Adrenal gland (tissue), 12 donors: Measurements from ENCODE around the gene TTF1. TPM values are rescaled to one million over a fixed set of nuclear protein-coding genes. Genes with fewer than 3 reads are reported as not detected.

Source experiments
- DNase-seq, 7 donors: peaks; one replicate each; pipeline ENCODE4 v3.0.0-alpha.2; 2019 to 2020
- H3K27ac ChIP-seq, 5 donors: fragments of 200-600 bp; sonication (generic) in 4 of 5; 1 replicate in 3 of 5; 2 replicates in 2 of 5; pipeline versions ENCODE4 v1.5.1 to v1.8.0; 2016 to 2020; ENCODE audit warnings: mild to moderate bottlenecking in 1 of 5
- H3K27me3 ChIP-seq: fragments of 200-600 bp; 2 replicates; pipeline ENCODE4 v1.8.0; 2021
- H3K36me3 ChIP-seq, 2 donors: fragments of 200-600 bp; replicated peaks in 1 of 2; 1 replicate in 1 of 2; 2 replicates in 1 of 2; pipeline versions ENCODE4 v1.5.1 to v1.8.0; 2018 to 2022
- H3K4me1 ChIP-seq, 2 donors: fragments of 200-600 bp; replicated peaks in 1 of 2; 1 replicate in 1 of 2; 2 replicates in 1 of 2; pipeline versions ENCODE4 v1.5.1 to v1.8.0; 2018 to 2021
- H3K4me3 ChIP-seq, 4 donors: fragments of 200-600 bp; sonication (generic) in 3 of 4; one replicate each; pipeline ENCODE4 v1.5.1; 2016 to 2018
- H3K9me3 ChIP-seq, 3 donors: fragments of 200-600 bp; sonication (generic) in 1 of 3; replicated peaks in 1 of 3; 1 replicate in 2 of 3; 2 replicates in 1 of 3; pipeline versions ENCODE4 v1.5.1 to v1.8.0; 2016 to 2021
- POLR2A ChIP-seq, 2 donors: fragments of 450-650 bp; IDR thresholded peaks; one replicate each; pipeline ENCODE4 v1.6.1; 2017; ENCODE audit warnings: antibody characterized with exemption in 2 of 2, mild to moderate bottlenecking in 2 of 2, moderate library complexity in 1 of 2
- WGBS, 4 donors: extraction: QIAGEN DNeasy Blood & Tissue Kit in 2 of 4; methylation state at CpG; one replicate each; pipeline versions ENCODE4 v1.1.5 to v1.1.7; 2013 to 2017; 5-methylcytosine and 5-hydroxymethylcytosine counted together
- intact Hi-C, 2 donors: fragments of 100-400 bp; cut with DNase I; formaldehyde crosslinking; loops; one replicate each; pipeline versions ENCODE4 v1.14.1 to v1.15.0; 2022 to 2023
- polyA plus RNA-seq, 3 donors: library from polyadenylated mRNA; stranded (reverse); fragments of 200-250 nt in 2 of 3; fragments of 350-450 nt in 1 of 3; fragmentation: Illumina TruSeq in 1 of 3; extraction: RNeasy Lipid Tissue Mini Kit (QIAGEN cat#74804) in 1 of 3; gene quantifications; one replicate each; pipeline ENCODE4 v1.2.3, GENCODE V29; 2013 to 2014
- total RNA-seq, 9 donors: library from RNA; depleted of rRNA in 4 of 9; stranded (reverse); fragments of >200 nt in 4 of 9; fragments of 120-200 nt in 1 of 9; fragmentation: NEBNext Ultra II Directional in 1 of 9; extraction: Animal tissue kit (Norgen Biotek cat#: 25700) in 1 of 9; gene quantifications; one replicate each; pipeline versions ENCODE4 v1.1.0 to v1.2.4, GENCODE V29; 2013 to 2023
- TF ChIP-seq, protein P1 (sequence below), 6 experiments: fragments of 450-650 bp in 4 of 6; fragments of 200-600 bp in 2 of 6; sonication (generic) in 1 of 6; IDR thresholded peaks; 1 replicate in 5 of 6; 2 replicates in 1 of 6; pipeline versions ENCODE4 v1.5.1 to v1.8.0; 2016 to 2021; ENCODE audit warnings: antibody characterized with exemption in 6 of 6, mild to moderate bottlenecking in 2 of 6, moderate library complexity in 1 of 6
- donor health status: healthy with polysubstance abuse.
- donor health status: Bipolar disorder and iron deficiency.
- donor health status: DM: yes; HTN: yes; CAD: no.
- donor health status: DM: no; HTN: no; CAD: no.
- donor health status: DM: no; HTN: no; CAD: no.
- donor health status: DM: yes; HTN: yes; CAD: no.

TTF1 gene
- total and polyA plus RNA-seq, 12 donors = 6.9 to 18.7 (median 10.1) TPM

- Histone ChIP-seq H3K36me3 (peaks cover 0 to 15% of the 10 kb centered on the region in 2 donors), H3K4me1 (peaks cover 0 to 6% of the 10 kb centered on the region in 2 donors), H3K9me3 (no peaks in the 10 kb centered on the region), H3K4me3 (no peak overlapping the region), H3K27me3 (no peaks in the 10 kb centered on the region), H3K27ac (peak overlapping the region in 3 of 5 donors; percentile 25 to 76 (median 67))
- intact Hi-C loops = no loop called here
- 58 to 70% (median 65%) methylated on average over 14 of the region's 14 CpGs for WGBS, 4 donors
- TF ChIP-seq, protein P1, sequence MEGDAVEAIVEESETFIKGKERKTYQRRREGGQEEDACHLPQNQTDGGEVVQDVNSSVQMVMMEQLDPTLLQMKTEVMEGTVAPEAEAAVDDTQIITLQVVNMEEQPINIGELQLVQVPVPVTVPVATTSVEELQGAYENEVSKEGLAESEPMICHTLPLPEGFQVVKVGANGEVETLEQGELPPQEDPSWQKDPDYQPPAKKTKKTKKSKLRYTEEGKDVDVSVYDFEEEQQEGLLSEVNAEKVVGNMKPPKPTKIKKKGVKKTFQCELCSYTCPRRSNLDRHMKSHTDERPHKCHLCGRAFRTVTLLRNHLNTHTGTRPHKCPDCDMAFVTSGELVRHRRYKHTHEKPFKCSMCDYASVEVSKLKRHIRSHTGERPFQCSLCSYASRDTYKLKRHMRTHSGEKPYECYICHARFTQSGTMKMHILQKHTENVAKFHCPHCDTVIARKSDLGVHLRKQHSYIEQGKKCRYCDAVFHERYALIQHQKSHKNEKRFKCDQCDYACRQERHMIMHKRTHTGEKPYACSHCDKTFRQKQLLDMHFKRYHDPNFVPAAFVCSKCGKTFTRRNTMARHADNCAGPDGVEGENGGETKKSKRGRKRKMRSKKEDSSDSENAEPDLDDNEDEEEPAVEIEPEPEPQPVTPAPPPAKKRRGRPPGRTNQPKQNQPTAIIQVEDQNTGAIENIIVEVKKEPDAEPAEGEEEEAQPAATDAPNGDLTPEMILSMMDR (IDR thresholded peaks at IDR 0.05) = no peak
- no peak for TF ChIP-seq POLR2A (IDR thresholded peaks at IDR 0.05)
- peak; percentile 46 to 83 (median 60) for DNase-seq
Measured at GRCh38 chr9:132372177-132373095, 34.2 kb downstream of the TTF1 start.

DNA sequence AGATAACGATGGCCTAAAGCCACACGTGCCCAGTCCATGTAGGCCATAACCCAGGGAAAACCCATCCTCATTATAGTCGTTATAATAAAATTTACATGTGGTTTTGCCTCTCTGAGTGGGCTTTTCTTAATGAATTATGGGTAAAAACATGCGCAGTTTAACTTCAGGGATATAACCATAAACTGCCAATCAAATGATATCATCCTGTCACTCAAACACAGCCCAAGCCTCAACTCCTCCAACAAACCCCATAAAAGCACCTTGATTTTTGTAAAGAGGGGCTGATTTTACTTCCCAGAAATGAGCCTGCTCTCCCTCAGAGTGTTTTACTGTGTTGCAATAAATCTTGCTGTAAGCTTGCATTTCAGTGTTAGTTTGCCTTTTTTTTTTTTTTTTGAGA is 36.0 kb downstream of the TTF1 start:
- no peak overlapping the region for H3K4me3 ChIP-seq
- H3K27me3 ChIP-seq = no peaks in the 10 kb centered on the region
- peaks cover 0 to 7% of the 10 kb centered on the region in 2 donors for H3K36me3 ChIP-seq
- WGBS, 4 donors = 83 to 93% (median 87%) methylated on average over 4 of the region's 4 CpGs
- H3K9me3 ChIP-seq = no peaks in the 10 kb centered on the region
- H3K27ac ChIP-seq = no peak overlapping the region
- peaks cover 0 to 6% of the 10 kb centered on the region in 2 donors for H3K4me1 ChIP-seq
- no peak for DNase-seq
- TF ChIP-seq, protein P1 (IDR thresholded peaks at IDR 0.05) = no peak
- TF ChIP-seq POLR2A (IDR thresholded peaks at IDR 0.05) = no peak
- intact Hi-C loops = no loop called here

DNA sequence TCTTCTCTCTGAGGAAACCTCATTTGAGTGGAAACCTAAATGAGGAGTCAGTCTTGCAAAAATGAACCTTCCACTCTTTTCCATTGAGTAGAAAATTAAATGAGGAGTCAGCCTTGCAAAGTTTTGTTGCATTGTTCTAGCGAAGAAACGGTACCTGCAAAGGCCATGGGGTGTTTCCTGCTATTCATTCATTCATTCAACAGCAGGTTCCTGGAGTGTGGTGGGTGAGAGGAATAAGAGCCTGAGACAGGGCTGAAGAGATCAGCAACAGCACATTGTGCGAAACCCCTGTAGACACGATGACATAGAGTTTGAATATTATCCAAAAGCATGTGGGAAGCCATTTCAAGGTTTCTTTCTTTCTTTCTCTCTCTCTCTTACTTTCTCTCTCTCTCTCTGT is 37.2 kb downstream of the TTF1 start:
- intact Hi-C loops = no loop called here
- no peak for TF ChIP-seq POLR2A (IDR thresholded peaks at IDR 0.05)
- TF ChIP-seq, protein P1 (IDR thresholded peaks at IDR 0.05) = no peak
- Histone ChIP-seq H3K27ac (no peak overlapping the region), H3K27me3 (no peaks in the 10 kb centered on the region), H3K36me3 (no peaks in the 10 kb centered on the region), H3K9me3 (no peaks in the 10 kb centered on the region), H3K4me1 (peaks cover 0 to 6% of the 10 kb centered on the region in 2 donors), H3K4me3 (no peak overlapping the region)
- WGBS, 4 donors = 82 to 90% (median 85%) methylated on average over 4 of the region's 4 CpGs
- DNase-seq = no peak

DNA sequence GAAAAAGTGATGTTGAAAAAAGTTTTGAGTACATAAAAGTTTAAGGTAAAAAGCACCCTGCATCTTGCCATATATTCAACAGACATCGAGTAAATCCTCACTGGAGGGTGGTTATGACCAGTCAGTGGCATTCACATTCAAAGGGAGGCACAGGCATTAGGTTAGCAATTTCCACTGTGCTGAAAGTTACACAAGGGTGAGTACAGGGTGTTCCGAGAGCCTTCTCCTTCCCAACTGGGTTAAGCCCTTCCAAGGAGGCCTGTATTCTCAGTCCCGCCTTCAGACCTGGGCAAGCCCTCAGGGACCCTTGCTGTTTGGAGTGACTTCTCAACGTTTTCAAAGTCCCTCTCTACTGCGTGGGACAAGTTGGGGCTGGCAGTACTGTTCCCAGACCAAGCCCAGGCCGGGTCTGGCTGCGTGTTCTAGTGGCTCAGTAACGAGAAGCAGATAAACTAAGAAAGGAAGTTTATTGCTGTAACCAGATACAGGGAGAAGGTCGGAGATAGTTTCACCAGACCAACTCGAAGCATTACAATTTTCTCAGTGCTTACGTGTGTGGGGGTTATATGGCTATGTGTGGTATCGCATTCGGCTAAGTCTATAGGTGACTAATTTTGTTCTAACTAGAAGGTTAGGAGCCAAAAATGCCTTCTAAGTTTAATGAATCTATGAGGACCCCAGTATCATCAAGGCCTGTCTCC is 38.9 kb downstream of the TTF1 start:
- intact Hi-C loops = no loop called here
- H3K4me3 ChIP-seq = no peak overlapping the region

More for the DNA sequence above, 38.9 kb downstream of the TTF1 start:
- Histone ChIP-seq H3K9me3 (no peaks in the 10 kb centered on the region), H3K27ac (peak overlapping the region in 1 of 5 donors; percentile 16), H3K36me3 (no peaks in the 10 kb centered on the region), H3K27me3 (no peaks in the 10 kb centered on the region), H3K4me1 (no peaks in the 10 kb centered on the region)
- DNase-seq = no peak
- TF ChIP-seq POLR2A (IDR thresholded peaks at IDR 0.05) = no peak
- TF ChIP-seq, protein P1 (IDR thresholded peaks at IDR 0.05) = no peak
- WGBS, 4 donors = 67 to 76% (median 72%) methylated on average over 13 of the region's 13 CpGs
